Measurements from ENCODE around the gene RNFT2. TPM values are rescaled to one million over a fixed set of nuclear protein-coding genes. Genes with fewer than 3 reads are reported as not detected.

The RNFT2 gene
- total RNA-seq, 1 donor from 2014 or later = 55.8 TPM

DNA sequence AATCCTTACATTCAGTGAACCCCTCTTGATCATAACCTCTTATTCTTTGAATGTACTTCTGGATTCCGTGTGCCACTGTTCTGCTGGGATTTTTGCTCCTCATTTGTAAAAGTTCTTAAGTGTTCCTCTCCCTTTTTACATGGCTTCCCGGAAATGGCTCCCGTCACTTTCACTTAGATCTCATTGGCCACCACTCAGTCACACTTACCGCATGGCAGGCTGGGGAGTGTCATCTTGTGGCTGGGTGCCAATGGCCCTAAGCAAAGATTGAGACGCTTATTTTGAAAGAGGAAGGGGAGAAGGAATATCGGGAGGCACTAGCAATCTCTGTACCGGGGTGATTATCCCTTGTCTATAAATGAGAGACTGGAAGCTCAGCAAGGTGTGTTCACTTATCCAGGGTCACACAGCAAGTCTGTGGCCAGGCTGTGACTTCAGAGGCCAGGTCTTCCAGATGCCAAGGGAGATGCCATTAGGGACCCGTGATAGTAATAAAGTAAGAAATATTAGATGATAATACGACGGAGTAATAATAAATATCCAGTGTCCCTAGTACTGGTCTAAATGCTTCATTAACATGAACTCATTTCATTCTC lies 68.8 kb downstream of the RNFT2 start:
- H3K36me3 Mint-ChIP-seq (ENCODE audit: unreplicated experiment) = no peaks in the 10 kb centered on the region
- no peak overlapping the region for H3K4me3 Mint-ChIP-seq (ENCODE audit: unreplicated experiment)
- no peaks in the 10 kb centered on the region for H3K9me3 Mint-ChIP-seq (ENCODE audit: unreplicated experiment)
- TF ChIP-seq, protein P1, sequence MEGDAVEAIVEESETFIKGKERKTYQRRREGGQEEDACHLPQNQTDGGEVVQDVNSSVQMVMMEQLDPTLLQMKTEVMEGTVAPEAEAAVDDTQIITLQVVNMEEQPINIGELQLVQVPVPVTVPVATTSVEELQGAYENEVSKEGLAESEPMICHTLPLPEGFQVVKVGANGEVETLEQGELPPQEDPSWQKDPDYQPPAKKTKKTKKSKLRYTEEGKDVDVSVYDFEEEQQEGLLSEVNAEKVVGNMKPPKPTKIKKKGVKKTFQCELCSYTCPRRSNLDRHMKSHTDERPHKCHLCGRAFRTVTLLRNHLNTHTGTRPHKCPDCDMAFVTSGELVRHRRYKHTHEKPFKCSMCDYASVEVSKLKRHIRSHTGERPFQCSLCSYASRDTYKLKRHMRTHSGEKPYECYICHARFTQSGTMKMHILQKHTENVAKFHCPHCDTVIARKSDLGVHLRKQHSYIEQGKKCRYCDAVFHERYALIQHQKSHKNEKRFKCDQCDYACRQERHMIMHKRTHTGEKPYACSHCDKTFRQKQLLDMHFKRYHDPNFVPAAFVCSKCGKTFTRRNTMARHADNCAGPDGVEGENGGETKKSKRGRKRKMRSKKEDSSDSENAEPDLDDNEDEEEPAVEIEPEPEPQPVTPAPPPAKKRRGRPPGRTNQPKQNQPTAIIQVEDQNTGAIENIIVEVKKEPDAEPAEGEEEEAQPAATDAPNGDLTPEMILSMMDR (IDR thresholded peaks at IDR 0.05; ENCODE audit: partially characterized antibody, unreplicated experiment) = no peak
- no peak overlapping the region for H3K27ac Mint-ChIP-seq (ENCODE audit: unreplicated experiment)
- peaks cover under 1% of the 10 kb centered on the region for H3K27me3 Mint-ChIP-seq (ENCODE audit: unreplicated experiment)
- peaks cover under 1% of the 10 kb centered on the region for H3K4me1 Mint-ChIP-seq (ENCODE audit: low read depth, unreplicated experiment)
- no peak for DNase-seq

DNA sequence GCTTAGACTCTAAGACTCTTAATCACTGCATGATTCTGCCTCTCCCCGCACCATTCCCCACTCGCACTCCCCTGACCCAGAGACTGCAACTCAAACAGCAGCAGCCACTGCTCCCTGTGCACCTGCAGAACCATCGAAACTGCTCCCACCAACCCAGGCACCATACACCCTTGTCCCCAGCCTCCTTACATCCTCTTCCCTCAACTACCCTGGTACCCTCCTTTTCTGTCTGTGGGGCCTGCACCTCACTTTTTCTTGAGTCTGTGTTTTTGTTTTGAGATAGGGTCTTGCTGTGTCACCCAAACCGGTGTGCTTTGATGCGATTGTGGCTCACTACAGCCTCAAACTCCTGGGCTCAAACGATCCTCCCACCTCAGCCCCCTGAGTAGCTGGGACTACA lies 69.4 kb downstream of the RNFT2 start:
- H3K4me3 Mint-ChIP-seq (ENCODE audit: unreplicated experiment) = no peak overlapping the region
- no peaks in the 10 kb centered on the region for H3K9me3 Mint-ChIP-seq (ENCODE audit: unreplicated experiment)
- H3K36me3 Mint-ChIP-seq (ENCODE audit: unreplicated experiment) = no peaks in the 10 kb centered on the region
- H3K27ac Mint-ChIP-seq (ENCODE audit: unreplicated experiment) = no peak overlapping the region
- DNase-seq = no peak
- TF ChIP-seq, protein P1 (IDR thresholded peaks at IDR 0.05; ENCODE audit: partially characterized antibody, unreplicated experiment) = no peak
- peaks cover 2% of the 10 kb centered on the region for H3K27me3 Mint-ChIP-seq (ENCODE audit: unreplicated experiment)
- H3K4me1 Mint-ChIP-seq (ENCODE audit: low read depth, unreplicated experiment) = peaks cover 3% of the 10 kb centered on the region

DNA sequence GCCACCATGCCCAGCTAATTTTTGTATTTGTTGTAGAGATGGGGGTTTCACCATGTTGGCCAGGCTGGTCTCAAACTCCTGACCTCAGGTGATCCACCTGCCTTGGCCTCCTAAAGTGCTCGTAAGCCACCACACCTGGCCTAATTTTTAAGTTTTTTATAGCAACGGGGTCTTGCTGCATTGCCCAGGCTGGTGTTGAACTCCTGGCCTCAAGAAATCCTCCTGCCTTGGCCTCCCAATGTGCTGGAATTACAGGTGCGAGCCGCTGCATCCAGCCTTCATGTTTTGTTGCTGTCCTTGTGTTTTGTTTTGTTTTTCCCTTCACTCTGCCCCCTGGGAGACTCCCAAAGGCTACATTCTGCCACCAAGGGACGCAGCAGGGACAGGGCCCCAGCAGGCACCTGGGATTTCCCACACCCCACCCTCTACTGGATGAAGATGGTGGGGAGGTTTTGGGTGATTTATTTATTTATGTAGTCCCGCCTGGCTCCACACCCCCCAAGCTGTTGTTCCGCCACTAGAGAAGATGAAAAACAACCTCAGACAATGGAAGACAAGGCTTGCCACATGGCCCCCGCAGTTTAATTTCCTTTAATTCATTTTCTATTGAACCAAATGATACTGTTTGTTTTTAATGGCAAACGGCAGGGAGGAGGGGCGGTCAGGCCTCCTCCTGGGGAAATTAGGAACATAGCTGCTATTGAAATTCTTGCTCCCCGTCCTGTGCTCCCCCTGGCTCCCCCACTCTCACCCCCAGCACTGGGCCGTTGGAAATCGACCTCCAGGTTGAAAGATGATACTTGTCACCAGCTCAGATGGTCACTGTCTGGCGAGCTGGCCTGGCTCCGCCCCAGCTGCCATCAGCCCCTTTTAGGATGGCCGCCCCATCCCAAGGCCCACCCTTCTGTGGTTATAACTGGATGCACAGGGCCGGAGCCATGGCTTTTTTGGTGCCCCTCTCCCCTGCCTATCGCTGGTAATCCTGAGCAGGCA lies 70.3 kb downstream of the RNFT2 start:
- Mint-ChIP-seq H3K9me3 (ENCODE audit: unreplicated experiment) (no peaks in the 10 kb centered on the region), H3K36me3 (ENCODE audit: unreplicated experiment) (no peaks in the 10 kb centered on the region), H3K4me3 (ENCODE audit: unreplicated experiment) (no peak overlapping the region), H3K27me3 (ENCODE audit: unreplicated experiment) (peaks cover 2% of the 10 kb centered on the region), H3K4me1 (ENCODE audit: low read depth, unreplicated experiment) (peaks cover 3% of the 10 kb centered on the region), H3K27ac (ENCODE audit: unreplicated experiment) (no peak overlapping the region)
- no peak for DNase-seq
- TF ChIP-seq, protein P1 (IDR thresholded peaks at IDR 0.05; ENCODE audit: partially characterized antibody, unreplicated experiment) = no peak

- peaks cover 4% of the 10 kb centered on the region for H3K27me3 Mint-ChIP-seq (ENCODE audit: unreplicated experiment)
- no peak for DNase-seq
- no peaks in the 10 kb centered on the region for H3K9me3 Mint-ChIP-seq (ENCODE audit: unreplicated experiment)
- H3K4me1 Mint-ChIP-seq (ENCODE audit: low read depth, unreplicated experiment) = peaks cover 3% of the 10 kb centered on the region
- no peak overlapping the region for H3K4me3 Mint-ChIP-seq (ENCODE audit: unreplicated experiment)
- TF ChIP-seq, protein P1 (IDR thresholded peaks at IDR 0.05; ENCODE audit: partially characterized antibody, unreplicated experiment) = no peak
- peak overlapping the region; percentile 36 for H3K27ac Mint-ChIP-seq (ENCODE audit: unreplicated experiment)
- H3K36me3 Mint-ChIP-seq (ENCODE audit: unreplicated experiment) = no peaks in the 10 kb centered on the region
These were observed 74.1 kb downstream of the RNFT2 start for GRCh38 chr12:116812238-116812637.

Data from glutamatergic neuron (in vitro differentiated cells).